Globus pallidus (tissue), 1 donor: Measurements from ENCODE around the gene GSTK1.

Experiments used
- DNase-seq: peaks from one replicate; pipeline ENCODE4 v3.0.0-alpha.2; 2015; ENCODE audit warnings: low spot score

GSTK1 gene

DNA sequence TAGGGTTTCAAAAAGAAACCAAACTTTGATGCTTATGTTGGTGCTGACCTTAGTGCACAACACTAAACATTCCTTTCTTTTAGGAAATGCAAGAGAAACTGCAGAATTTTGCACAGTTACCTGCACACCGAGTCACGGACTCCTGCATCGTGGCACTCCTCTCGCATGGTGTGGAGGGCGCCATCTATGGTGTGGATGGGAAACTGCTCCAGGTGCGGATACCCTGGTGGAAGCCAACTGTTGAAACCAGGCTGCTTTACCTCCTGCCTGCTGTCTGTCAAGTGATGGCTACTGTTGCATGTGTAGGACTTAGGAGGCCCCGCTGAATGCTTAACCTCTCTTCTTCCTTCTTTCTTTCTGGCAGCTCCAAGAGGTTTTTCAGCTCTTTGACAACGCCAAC is 36.6 kb downstream of the GSTK1 start:
- DNase-seq: no peak

DNA sequence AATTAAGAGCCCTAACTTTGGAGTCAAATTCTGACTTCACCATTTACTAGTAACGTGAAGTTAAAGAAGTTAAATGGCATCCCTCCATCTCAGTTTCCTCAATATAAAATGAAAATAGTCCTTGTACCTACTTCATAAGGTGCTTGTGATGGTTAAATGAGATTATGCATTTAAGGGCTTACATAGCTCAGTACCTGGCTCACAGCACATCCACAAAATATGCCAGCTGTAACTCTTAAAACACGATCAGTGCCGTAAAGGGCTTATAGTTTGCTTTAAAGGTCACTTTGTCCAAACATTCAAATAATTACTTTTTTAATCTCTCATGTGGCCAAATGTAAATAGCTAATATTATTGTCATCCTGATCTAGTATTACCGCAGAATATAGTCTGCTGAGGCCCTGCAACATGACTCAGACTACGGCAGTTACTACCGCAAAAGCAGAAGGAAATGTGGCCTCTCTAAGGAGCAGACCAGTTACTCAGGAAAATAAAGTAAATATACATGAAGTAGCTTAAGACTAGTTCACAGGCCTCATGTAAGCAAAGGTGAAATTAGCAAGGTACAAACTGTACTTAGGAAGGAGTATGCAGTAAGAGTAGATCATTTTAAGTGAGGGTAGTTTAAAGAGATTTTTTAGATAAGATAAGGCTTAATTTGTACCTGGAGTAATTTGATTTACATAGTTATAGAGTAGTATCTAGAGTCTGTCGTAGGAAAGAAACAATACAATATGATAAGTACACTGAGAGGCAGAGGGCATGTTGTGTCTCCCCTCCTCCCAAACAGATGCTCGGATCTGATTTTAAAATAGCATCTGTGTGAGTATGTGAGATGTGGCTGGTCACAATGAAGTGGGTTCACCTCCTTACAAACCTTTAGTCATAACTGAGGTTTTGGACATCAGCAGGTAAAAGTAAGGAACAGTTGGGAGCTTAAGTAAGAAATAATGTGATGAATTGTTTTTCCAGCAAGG is 38.0 kb downstream of the GSTK1 start:
- DNase-seq: no peak

DNA sequence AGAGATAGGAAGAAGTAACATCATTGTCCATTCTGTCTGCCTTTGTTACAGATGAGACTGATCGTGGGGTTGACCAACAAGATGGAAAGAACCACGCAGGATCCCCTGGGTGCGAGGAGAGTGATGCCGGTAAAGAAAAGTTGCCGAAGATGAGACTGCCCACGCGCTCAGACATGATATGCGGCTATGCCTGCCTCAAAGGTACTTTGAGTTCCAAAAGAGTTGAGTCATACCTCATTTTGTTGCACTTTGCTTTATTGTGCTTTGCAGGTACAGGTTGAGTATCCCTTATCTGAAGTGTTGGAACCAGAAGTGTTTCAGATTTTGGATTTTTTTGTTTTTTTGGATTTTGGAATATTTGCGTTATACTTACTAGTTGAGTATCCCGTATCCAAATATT is 40.5 kb downstream of the GSTK1 start:
- DNase-seq: no peak

- no peak for DNase-seq
Observed at GRCh38 chr7:143304938-143305337, 41.7 kb downstream of the GSTK1 start.

DNA sequence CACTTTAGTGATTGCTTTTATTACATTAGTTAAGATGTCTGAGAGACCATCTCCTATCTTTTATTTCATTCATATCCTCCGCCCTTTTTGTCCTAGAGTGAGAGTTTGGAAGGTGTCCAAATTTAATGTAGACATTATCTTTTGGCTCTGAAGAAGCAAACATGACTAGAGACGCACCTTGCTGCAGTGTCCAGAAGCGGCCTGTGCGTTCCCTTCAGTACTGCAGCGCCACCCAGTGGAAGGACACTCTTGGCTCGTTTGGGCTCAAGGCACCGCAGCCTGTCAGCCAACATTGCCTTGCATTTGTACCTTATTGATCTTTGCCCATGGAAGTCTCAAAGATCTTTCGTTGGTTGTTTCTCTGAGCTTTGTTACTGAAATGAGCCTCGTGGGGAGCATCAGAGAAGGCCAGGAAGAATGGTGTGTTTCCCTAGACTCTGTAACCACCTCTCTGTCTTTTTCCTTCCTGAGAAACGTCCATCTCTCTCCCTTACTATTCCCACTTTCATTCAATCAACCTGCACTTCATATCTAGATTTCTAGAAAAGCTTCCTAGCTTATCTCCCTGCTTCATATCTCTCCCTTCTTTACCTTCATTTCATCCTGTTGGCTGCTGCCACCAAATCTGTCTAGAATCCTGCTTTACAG is 42.3 kb downstream of the GSTK1 start:
- peak; percentile 69 for DNase-seq

DNA sequence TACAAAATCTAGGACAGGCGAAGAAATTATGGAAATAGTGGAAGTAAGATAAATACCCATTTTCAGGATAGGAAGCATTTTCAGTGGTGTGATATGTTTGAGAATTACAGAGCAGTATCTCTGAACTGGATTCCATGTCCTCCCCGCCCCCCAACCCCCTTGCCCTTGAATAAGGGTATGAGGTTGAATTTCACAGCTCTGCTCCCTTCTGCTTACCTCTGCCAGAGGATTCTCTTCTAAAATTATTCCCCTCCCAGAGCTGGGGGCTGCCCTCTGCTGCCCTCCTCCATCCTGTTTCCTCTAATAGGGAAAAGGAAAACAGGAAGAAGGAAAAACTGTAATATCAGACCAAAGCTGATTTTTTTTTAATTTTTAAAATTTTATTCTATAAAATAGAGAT is 45.4 kb downstream of the GSTK1 start:
- no peak for DNase-seq

- DNase-seq: no peak
Observed at GRCh38 chr7:143314127-143314526, 50.9 kb downstream of the GSTK1 start.

- DNase-seq: no peak
Observed at GRCh38 chr7:143315776-143316175, 52.5 kb downstream of the GSTK1 start, which contains the start of gene CLCN1. Gene CLCN1 (plus strand): TSS chr7:143316111. CDS start chr7:143316213, 102 bp downstream.

DNA sequence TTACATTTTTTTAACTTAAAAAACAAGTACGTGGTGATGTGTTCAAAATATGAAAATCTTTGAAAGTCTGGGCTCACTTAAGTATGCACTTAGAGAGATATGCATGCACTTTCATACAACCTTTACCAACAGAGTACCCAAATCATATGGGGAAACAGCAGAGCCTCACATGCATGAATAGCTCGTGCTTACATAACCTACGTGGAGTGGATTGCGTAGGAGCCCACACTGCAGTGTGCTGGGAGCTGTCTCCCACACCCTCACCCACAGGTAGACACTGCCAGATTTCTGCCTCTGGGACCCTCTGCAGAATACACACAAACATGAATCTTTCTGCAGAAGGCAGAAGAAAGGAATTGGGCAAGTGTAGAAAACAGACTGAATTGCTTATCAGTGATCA is 53.3 kb downstream of the GSTK1 start:
- no peak for DNase-seq

DNA sequence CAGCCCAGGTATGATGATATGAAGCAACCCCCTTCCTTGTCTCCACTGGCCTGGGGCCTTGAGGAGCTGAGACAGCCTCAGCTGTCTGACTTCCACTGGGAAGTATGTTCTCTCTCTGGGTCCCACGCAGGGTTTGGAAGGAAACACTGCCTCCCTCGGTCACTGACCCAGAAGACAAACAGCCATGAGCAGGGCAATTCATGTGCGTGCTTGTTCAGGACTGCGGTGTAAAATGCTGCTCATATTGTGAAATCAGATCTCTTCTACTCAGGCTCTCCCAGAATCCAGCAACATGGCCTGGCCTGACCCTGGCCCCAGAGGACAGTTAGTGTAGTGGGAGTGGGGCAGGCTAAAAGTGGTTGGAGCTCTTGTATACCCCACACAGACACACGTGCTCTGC is 55.4 kb downstream of the GSTK1 start:
- no peak for DNase-seq
